GM21619 (cell line): ENCODE results near the gene PITPNC1.
"Not testable (repeated sequence)": the region's sequence is repeated elsewhere in the genome, so short reads cannot be mapped to it uniquely, and the experiment has no call there.

Source experiments
- ATAC-seq: cut with Tn5 transposase; IDR thresholded peaks from one replicate; pipeline ENCODE4 v1.9.1; 2021; ENCODE audit not compliant: unreplicated experiment

Gene PITPNC1

GRCh38 chr17:67369676-67370075, 7.4 kb upstream of the PITPNC1 start:
- ATAC-seq: no peak

GRCh38 chr17:67372751-67373150, 4.3 kb upstream of the PITPNC1 start:
- no peak for ATAC-seq

- ATAC-seq: peak; percentile 28
Observed at GRCh38 chr17:67374329-67375053, 2.6 kb upstream of the PITPNC1 start.

GRCh38 chr17:67375054-67375427, 2.0 kb upstream of the PITPNC1 start:
- no peak for ATAC-seq

- ATAC-seq: no peak
Observed at GRCh38 chr17:67375716-67376115, 1.4 kb upstream of the PITPNC1 start.

GRCh38 chr17:67376415-67376736, 705 bp upstream of the PITPNC1 start:
- ATAC-seq: no peak

- peak; percentile 13 for ATAC-seq
Observed at GRCh38 chr17:67377488-67378453, 690 bp downstream of the PITPNC1 start.

GRCh38 chr17:67378454-67379250, 1.6 kb downstream of the PITPNC1 start:
- ATAC-seq: peak; percentile 29

GRCh38 chr17:67379251-67379630, 2.2 kb downstream of the PITPNC1 start:
- ATAC-seq: no peak

- no peak for ATAC-seq
Observed at GRCh38 chr17:67381929-67382257, 4.8 kb downstream of the PITPNC1 start.

GRCh38 chr17:67385122-67385988, 8.3 kb downstream of the PITPNC1 start:
- ATAC-seq: no peak

GRCh38 chr17:67386965-67387551, 10.0 kb downstream of the PITPNC1 start:
- ATAC-seq: no peak

GRCh38 chr17:67388536-67388935, 11.5 kb downstream of the PITPNC1 start:
- ATAC-seq: not testable (repeated sequence)

- ATAC-seq: no peak
Observed at GRCh38 chr17:67388986-67389385, 11.9 kb downstream of the PITPNC1 start.

- no peak for ATAC-seq
Observed at GRCh38 chr17:67390006-67390645, 13.0 kb downstream of the PITPNC1 start.

GRCh38 chr17:67390646-67391361, 13.7 kb downstream of the PITPNC1 start:
- peak; percentile 96 for ATAC-seq

- no peak for ATAC-seq
Observed at GRCh38 chr17:67392111-67392510, 15.0 kb downstream of the PITPNC1 start.

GRCh38 chr17:67393809-67394397, 16.8 kb downstream of the PITPNC1 start:
- ATAC-seq: no peak

GRCh38 chr17:67399676-67400075, 22.6 kb downstream of the PITPNC1 start:
- no peak for ATAC-seq
